ENCODE results near the gene VILL. TPM values are rescaled to one million over a fixed set of nuclear protein-coding genes. Genes with fewer than 3 reads are reported as not detected.
"Not testable (repeated sequence)": the region's sequence is repeated elsewhere in the genome, so short reads cannot be mapped to it uniquely, and the experiment has no call there.

VILL gene
- total RNA-seq, 1 experiment from 2014 or later = 2.3 TPM

- no peak for DNase-seq (ENCODE audit: low read depth)
These were observed 27.0 kb upstream of the VILL start for GRCh38 chr3:37963635-37964034.

- DNase-seq (ENCODE audit: low read depth) = no peak
These were observed 26.4 kb upstream of the VILL start for GRCh38 chr3:37964146-37964545.

GRCh38 chr3:37964716-37965115 is 25.9 kb upstream of the VILL start:
- no peak for DNase-seq (ENCODE audit: low read depth)

DNA sequence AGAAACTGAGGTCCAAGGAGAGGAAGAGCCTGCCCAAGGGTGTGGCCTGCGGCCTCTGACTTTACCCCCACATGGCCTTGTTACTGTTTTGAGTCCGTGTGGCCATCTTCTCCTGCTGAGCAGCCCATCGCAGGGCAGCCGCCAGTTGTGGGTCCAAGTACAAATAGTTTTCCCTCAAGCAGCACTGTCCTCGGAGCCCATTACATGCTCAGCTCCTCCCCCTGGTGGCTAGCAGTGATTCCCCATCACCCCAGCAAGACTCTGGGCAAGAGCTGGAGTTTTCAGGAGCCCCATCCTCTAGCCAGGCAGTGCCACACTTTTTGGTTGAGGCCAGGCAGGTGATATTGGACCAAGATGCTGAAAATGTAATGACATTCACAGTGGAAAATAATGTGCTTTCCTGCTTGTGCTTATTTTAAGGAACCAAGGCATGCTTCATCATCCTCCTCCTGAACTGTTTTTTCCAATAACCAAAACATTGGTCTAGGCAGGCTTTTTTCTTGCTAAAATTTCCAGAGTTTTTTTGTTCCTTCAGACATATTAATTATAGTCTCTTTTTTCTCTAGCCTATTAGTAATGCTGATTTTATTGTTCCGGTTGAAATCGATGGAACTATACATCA is 23.2 kb upstream of the VILL start:
- DNase-seq (ENCODE audit: low read depth) = peak; percentile 46

DNA sequence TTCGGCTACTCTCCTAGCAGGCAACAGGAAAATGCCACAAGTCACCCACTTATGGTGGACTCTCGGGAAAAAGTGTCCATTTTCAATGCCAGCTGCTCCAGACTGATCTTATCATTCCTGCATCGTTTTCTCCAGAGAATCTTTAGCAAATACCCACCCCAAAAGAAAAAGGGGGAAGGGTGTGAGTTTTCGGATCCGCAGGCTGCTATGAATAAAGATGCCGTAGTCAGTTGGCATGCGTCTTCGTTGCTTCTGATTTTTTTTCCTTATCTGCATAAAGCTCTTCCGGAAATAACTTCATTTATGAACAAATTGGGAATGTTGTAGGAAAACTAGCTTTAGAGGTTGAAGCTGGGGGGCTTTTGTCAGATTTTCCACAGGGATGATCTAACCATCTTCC is 22.4 kb upstream of the VILL start:
- DNase-seq (ENCODE audit: low read depth) = no peak

- DNase-seq (ENCODE audit: low read depth) = no peak
These were observed 21.6 kb upstream of the VILL start for GRCh38 chr3:37968813-37969595.

DNA sequence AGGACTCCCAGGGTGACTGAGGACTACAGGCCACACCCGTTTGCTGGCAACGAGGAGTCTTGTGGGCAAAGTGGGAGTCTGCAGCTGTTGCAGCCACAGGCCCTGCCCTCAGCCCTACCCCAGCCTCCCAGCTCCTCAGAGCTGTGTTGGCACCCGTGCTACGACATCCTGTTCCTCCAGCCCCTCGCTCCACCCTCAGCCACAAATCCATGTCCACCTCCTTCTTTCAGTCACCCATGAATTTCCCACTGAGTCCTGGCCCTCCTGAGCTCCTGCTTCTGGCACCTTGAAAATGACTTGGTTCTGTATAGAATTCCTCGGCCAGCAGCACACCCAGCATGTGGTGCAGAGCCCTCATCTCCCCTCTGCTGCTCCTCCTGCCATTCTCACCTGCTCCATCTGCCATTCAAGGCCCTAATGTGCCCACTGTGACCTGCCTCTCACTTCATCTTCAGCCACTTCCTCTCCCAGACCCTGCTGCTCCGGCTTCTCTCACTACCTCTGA is 20.9 kb upstream of the VILL start:
- no peak for DNase-seq (ENCODE audit: low read depth)

GRCh38 chr3:37970802-37971201 is 19.8 kb upstream of the VILL start:
- DNase-seq (ENCODE audit: low read depth) = no peak

DNA sequence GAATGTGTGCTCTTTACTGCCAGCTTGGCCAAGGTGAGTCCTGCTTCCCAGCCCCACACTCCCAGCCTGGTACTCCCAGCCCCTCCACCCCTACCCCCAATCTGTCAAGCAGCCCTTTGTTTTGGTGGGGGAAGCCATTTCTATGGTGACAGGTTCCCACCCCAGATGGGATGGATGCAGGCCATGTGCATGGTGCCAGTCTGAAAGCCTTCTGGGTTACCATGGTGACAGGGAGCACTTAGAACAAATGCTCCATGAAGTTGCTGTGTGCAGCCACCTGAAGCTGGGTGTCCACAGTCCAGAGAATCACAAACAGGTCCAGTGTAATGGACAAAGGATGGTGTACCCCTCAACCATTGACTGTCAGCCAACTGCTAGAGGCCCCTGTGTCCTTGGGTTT is 19.1 kb upstream of the VILL start:
- DNase-seq (ENCODE audit: low read depth) = no peak

DNA sequence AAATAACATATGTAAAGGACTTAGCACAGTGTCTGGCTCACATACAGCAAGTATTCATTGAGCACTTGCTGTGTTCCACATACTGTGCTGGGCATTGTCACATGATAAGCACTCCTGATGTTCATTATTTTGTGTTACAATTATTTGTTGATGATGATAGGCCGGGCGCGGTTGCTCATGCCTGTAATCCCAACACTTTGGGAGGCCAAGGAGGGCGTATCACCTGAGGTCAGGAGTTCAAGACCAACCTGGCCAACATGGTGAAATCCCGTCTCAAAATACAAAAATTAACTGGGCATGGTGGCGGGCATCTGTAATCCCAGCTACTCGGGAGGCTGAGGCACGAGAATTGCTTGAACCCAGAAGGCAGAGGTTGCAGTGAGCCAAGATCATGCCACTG is 18.5 kb upstream of the VILL start:
- not testable (repeated sequence) for DNase-seq (ENCODE audit: low read depth)

- DNase-seq (ENCODE audit: low read depth) = no peak
These were observed 17.1 kb upstream of the VILL start for GRCh38 chr3:37973246-37974054.

GRCh38 chr3:37974121-37975083 is 16.2 kb upstream of the VILL start:
- DNase-seq (ENCODE audit: low read depth) = peak; percentile 55

GRCh38 chr3:37979541-37980461 is 10.8 kb upstream of the VILL start:
- no peak for DNase-seq (ENCODE audit: low read depth)

- no peak for DNase-seq (ENCODE audit: low read depth)
These were observed 9.9 kb upstream of the VILL start for GRCh38 chr3:37980462-37981347.

DNA sequence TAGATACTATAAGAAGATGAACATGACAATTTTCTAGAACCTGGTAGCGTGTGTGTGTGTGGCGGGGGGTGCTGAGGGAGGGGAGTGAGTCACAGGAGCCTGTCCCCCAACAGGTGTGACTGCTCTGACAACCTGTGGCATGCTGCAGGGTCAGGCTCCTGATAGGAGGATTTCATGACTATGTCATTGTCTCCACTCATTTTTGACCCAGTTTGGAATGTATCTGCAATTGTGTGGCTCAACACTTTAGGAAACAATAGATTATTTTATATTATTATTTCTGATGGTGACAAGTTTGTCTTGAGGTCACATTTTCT is 9.3 kb upstream of the VILL start:
- no peak for DNase-seq (ENCODE audit: low read depth)

DNA sequence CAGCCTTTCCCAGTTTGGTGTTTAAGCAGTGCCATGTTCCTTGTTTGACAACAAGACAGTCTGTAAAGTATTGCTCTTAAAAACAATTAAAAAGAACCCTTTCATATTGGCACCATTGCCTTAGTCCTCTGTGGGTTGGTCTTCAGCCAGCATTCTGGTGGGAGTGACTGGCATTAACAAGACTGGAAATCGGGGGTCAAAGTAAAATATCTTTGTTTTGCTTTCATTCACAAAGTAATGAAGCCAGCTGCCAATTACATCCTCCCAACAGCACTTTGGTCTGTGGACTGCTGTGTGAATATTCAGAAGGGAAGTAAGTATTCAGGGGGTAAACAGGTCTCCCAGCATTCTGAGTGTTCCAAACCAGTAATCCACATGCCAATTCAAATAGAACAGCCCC is 8.3 kb upstream of the VILL start:
- DNase-seq (ENCODE audit: low read depth) = no peak

- DNase-seq (ENCODE audit: low read depth) = no peak
These were observed 6.5 kb upstream of the VILL start for GRCh38 chr3:37984051-37984450.

- DNase-seq (ENCODE audit: low read depth) = no peak
These were observed 6.0 kb upstream of the VILL start for GRCh38 chr3:37984596-37984995.

- no peak for DNase-seq (ENCODE audit: low read depth)
These were observed 4.8 kb upstream of the VILL start for GRCh38 chr3:37985637-37986320.
